ENCODE measurements around the gene GFRA3. TPM values are rescaled to one million over a fixed set of nuclear protein-coding genes. Genes with fewer than 3 reads are reported as not detected.
"Not testable (repeated sequence)": the region's sequence is repeated elsewhere in the genome, so short reads cannot be mapped to it uniquely, and the experiment has no call there.

GFRA3 gene, protein sequence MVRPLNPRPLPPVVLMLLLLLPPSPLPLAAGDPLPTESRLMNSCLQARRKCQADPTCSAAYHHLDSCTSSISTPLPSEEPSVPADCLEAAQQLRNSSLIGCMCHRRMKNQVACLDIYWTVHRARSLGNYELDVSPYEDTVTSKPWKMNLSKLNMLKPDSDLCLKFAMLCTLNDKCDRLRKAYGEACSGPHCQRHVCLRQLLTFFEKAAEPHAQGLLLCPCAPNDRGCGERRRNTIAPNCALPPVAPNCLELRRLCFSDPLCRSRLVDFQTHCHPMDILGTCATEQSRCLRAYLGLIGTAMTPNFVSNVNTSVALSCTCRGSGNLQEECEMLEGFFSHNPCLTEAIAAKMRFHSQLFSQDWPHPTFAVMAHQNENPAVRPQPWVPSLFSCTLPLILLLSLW
- 2.2 TPM for total RNA-seq

GRCh38 chr5:138274189-138274853 is at the start of gene GFRA3:
Gene GFRA3 (minus strand): TSS chr5:138274621. CDS start chr5:138274424, 197 bp downstream.
- DNase-seq (ENCODE audit: low spot score), result no peak

- not testable (repeated sequence) for DNase-seq (ENCODE audit: low spot score)
Measured at GRCh38 chr5:138318211-138318610, 43.8 kb upstream of the GFRA3 start.

- DNase-seq (ENCODE audit: low spot score), result no peak
Measured at GRCh38 chr5:138316355-138316754, 41.9 kb upstream of the GFRA3 start.

DNA sequence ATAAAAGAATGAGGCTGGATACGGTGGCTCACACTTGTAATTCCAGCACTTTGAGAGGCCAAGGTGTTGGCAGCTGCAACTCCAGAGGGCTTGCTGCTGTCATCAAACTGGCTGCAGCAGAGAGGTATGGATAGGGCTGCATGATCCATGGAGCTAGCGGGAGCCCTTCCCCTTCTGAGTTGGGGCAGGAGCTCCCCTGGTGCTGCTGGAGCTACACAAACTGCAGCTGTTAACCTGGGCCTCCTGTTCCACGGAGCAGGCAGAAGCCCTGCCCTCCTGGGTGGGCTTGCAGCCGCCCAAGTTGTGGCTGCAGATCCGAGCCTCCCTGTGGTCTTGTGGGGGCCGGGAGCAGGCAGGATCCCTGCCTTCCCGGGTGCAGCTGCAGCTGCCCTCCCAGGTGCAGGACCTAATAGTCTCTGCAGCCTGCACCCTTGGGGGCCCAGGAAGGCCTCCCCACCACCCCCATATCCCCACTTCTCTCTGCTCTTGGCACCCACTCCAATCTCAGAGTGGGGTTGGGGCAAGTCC is 41.4 kb upstream of the GFRA3 start:
- no peak for DNase-seq (ENCODE audit: low spot score)

DNA sequence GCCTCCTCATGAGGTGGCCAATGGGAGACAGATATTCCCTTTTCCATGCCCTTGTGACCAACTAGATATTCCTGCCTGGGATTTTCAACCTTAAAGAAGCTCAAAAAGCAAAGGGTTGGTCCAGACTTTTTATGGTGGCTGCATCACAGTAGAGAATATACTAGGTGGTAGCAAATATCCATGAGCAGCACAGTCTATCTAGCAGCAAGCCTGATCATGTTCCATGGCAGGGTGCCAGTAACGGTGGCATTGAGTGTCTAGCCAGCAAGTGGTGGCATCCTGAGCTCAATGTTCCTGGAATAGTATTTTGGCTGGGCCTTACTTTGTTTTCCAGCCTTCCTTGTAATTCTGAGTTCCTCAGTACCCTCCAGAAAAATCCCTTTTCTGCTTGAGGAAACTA is 31.4 kb upstream of the GFRA3 start:
- no peak for DNase-seq (ENCODE audit: low spot score)

DNA sequence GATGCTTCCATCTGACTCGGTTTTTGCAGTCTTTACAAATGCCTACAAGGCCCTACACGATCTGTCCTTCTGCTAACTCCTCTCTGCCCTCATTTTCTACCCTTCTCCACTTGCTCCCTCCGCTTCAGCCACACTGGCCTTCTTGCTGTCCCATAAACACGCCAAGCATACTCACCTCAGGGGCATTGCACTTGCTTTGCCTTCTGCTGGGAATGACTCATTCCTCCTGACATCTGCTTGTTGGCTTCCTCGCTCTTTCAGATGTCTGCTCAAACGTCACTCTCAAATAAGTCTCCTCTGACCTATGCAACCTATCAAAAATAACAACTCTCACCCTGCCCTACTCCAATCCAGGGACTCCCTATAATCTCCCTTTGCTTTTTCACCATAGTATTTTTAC is 29.0 kb upstream of the GFRA3 start:
- no peak for DNase-seq (ENCODE audit: low spot score)

DNA sequence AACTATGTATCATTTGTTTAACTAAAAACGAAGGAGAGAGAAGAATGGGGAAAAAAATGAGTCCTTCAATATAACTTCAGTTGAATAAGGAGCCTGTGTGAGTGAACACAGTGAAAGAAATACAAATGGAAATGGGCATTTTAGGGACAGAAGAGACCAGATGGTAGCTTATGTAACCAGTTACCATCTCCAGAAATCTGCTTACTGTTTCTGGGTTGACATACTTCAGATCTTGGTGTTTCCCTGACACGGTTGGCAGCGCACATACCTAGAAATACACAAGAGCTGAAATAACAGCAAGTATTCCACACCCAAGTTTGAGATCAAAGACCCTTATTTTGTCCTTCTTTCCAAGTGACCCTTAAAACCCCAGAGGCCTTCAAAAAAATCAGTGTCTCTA is 14.9 kb upstream of the GFRA3 start:
- no peak for DNase-seq (ENCODE audit: low spot score)

DNA sequence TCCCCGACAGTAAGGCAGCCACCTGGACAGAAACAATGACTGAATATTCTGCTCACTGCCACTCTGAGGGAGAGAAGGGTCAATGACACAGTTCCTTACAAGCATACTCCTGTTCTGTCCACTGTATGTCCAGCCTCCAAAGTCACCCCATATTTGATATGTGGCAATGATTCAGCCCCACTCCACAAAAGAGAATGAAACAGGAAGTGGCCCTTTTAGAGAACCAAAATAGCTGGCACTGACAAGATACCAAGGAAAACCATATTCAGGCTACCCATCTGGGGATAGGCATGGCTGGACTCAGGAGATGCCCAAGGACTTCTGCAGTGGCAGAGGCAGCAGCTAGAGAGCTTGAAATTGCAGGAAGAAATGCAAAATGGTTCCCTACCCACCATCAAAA is 12.8 kb upstream of the GFRA3 start:
- DNase-seq (ENCODE audit: low spot score), result no peak

DNA sequence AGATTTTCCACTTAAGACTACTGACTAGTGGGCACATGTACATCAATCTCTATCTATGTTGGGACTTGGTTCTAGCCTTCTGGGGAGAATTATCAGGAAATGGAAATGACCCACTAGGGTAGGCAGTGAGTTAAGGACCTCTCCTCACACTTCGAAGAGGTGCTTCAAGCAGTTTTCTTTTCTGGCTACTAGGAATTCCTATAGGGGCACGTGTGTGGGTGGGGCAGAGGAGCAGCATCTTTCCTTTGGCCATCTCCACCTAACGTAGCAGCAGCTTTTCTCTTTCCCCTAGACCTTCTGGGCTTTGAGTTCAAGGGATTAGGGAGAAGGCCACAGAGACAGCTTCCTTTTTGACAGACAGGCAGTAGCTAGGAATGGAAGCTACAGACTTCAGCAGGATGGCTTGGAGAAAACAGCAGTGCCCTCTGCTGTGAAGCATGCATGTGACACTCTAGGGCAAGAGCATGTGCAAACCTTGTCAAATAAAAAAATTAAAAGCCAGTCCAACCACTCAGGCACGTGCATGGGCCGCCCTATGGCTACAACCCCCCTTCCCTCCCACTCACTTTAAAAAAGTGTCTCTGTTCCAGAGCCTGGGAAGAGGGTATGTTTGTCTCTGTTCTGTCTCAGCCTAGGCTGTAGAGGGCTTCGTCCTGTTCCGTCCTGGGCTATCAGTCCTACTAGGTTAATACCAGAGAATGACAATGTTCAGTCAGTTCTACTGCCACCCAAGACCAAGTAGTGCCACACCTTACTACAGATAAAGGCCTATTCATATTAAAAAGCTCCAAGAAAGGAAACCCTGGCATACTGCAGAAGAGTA is 8.7 kb upstream of the GFRA3 start:
- peak; percentile 21 for DNase-seq (ENCODE audit: low spot score)

DNA sequence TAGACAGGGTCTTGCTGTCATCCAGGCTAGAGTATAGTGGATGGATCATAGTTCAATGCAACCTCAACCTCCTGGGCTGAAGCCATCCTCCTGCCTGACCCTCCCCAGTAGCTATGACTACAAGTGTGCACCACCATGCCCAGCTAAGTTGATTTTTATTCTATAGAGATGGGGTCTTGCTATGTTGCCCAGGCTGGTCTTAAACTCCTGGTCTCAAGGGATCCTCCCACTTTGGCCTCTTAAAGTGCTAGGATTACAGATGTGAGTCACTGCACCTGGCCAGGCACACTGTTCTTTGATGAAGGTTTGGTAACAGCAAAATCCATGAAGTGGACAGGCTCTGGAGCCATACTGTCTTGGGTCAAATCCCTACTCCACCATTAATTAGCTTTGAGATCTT is 6.5 kb upstream of the GFRA3 start:
- DNase-seq (ENCODE audit: low spot score), result no peak

GRCh38 chr5:138276402-138277054 is 2.1 kb upstream of the GFRA3 start:
- DNase-seq (ENCODE audit: low spot score), result no peak

DNA sequence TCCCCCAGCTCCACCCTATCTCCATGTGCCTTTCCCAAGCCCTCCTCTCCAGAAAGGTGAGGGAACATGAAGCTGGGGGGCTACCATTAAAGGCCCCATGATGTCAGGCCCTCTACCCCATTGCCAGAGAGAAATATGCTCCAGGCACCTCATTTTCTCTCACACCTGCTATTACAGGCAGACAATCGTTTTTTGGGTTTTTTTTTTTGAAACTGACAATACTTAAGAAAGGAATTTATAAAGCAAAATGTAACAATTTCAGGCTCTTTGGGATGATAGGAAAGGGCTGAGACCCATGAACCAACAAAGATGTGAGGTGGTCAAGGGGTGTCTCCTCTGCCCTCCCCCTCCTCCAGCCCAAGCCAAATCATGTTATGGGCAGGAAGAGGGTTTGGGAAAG is 1.5 kb upstream of the GFRA3 start:
- no peak for DNase-seq (ENCODE audit: low spot score)

- DNase-seq (ENCODE audit: low spot score), result no peak
Measured at GRCh38 chr5:138275379-138275782, 960 bp upstream of the GFRA3 start.

DNA sequence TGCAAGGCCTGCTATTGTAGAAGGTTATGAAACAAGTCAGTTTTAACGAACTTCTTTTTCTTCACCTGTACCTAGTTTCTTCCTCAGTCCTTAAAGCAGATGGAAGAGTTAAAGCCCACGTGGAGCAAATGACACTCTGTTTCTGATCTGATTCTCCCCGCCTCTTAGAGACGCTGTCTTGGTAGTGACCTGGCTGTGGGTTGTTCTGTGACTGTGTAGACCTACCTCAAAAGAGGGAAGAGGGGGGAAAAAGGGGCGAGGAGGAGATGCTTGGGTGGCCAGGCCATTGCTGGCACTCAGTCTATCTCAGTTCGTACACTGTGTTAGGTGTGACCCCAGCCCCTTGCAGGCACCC is 610 bp downstream of the GFRA3 start:
- DNase-seq (ENCODE audit: low spot score), result no peak

DNA sequence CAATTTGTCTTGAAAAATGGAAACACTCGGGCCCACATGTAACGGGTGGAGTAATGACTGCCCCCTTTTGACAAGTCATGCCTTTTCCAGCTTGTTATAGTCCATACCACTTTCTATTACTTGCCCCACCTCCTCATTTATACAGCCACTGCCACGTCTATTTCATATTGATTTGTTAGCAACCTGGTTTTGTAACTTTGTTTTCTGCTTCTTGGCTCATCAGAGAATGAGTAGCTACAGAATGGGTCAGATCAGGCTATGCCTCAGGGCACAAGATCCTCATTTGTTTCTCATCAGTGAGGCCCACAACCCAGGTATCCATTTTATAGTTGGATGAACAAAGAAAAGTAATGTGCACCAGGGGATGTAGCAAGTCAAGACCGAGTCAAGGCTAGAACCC is 1.7 kb downstream of the GFRA3 start:
- no peak for DNase-seq (ENCODE audit: low spot score)

DNA sequence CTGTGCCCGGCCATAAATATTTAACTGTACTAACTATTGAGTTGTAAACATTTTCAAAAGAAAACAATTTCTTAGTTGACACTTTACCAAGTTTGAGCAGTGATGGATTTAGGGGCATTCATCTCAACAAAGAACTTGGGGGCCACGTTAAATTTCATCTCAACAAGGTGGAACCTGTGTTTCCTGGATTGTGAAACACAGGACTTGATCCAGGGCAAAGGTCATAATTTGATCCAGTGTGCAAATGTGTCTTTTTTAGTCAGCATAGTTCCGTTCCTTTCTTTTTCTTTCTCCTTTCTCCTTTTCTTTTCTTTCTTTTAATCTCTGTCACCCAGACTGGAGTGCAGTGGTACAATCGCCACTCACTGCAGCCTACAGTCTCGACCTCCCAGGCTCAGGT is 3.1 kb downstream of the GFRA3 start:
- DNase-seq (ENCODE audit: low spot score), result no peak

DNA sequence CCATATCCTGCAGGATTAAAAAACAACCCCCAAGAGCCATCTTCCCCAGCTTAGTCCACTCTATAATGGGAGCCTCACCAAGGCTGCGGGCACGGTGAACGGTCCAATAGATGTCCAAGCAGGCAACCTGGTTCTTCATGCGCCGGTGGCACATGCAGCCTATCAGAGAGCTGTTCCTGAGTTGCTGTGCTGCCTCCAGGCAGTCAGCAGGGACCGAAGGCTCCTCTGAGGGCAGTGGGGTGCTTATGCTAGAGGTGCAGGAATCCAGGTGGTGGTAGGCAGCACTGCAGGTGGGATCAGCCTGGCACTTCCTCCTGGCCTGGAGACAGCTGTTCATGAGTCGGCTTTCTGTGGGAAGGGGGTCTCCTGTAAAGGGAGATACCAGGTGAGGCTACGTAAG is 10.2 kb downstream of the GFRA3 start:
- no peak for DNase-seq (ENCODE audit: low spot score)

- no peak for DNase-seq (ENCODE audit: low spot score)
Measured at GRCh38 chr5:138263581-138263980, 10.8 kb downstream of the GFRA3 start.

DNA sequence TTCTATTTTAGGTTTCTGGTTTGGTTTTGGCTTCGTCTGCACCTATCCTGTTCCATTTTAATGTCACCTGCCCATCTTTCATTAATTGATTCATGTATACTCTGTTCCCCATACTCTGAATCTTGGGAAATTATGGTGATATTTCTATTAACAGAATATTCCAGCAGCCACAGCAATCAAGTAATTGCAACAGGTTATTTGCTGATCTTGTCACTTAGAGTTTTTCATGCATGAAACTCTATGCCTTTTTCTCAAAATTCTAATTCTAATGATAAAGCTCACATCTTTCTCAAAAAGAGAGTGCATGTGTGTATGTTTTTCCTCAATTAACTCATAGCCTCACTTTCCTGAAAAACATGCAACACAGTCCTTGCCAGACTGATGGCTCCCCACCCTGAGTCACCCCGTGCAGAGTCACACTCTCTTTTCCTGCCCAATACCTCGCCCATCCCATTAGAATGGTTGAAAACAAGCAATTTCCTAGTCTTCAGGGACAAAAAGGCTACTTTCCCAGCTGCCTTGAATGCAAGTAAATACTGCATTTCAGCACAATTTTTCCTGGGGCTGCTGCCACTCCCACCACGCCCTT is 15.6 kb downstream of the GFRA3 start:
- no peak for DNase-seq (ENCODE audit: low spot score)

DNA sequence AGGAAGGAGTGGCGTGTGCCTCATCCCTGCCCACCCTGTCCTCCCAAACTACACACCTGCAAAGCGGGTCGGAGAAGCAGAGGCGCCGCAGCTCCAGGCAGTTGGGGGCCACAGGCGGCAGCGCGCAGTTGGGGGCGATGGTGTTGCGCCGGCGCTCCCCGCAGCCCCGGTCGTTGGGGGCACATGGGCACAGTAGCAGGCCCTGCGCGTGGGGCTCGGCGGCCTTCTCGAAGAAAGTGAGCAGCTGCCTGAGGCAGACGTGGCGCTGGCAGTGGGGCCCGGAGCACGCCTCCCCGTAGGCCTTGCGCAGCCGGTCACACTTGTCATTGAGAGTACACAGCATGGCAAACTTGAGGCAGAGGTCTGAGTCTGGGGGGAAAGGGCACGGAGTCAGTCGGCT is 16.8 kb downstream of the GFRA3 start:
- no peak for DNase-seq (ENCODE audit: low spot score)

DNA sequence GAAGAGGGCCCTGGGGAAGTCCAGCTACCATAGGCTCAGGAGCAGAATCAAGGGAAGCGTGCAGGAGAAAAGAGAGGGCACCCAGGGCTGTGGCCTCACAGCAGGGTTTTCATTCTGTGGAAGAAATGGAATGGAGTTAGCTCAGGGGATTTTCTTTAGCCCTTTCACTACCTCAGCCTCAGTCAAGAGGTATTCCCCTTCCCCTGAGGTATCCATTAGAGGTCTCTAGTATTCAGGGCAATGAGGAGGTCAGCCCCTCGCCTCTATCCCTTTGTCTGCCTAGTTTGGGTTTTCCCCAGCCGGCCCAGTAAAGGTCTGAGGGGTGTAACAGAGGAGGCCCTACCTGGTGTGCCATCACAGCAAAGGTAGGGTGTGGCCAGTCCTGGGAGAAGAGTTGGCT is 21.5 kb downstream of the GFRA3 start:
- DNase-seq (ENCODE audit: low spot score), result no peak

- not testable (repeated sequence) for DNase-seq (ENCODE audit: low spot score)
Measured at GRCh38 chr5:138247800-138248199, 26.6 kb downstream of the GFRA3 start.
